Measurements from ENCODE around the gene CIBAR2.

Gene CIBAR2

DNA sequence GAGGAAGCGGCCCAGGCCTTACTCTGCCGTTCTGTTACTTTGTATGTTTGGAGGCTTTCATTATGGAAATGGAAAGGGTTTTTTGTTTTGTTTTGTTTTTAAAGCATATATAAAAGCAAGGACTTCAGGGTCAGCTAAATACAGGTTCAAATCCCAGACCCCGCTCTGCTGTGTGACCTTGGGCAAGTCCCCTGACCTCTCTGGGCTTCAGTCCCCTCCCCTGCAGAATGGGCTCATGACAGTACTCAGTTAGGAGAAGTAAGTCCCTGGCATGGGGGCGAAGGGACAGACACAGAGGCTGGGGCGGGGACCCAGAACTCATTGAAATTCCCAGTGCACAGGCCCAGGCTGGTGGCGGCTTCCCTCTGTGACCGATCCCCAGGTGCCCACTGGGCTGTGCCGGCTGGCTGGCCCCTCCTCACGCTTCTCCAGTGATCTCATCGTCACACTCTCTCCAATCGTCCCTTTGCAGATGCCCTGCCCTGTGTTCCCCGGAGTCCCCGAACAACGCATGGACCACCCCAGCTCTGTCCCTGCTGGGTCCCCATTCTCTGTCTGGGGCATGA lies 979 bp upstream of the CIBAR2 start:
- Histone ChIP-seq H3K4me1 (ENCODE audit: control insufficient read depth, insufficient read depth, low read length, unreplicated experiment) (no peaks in the 10 kb centered on the region), H3K36me3 (ENCODE audit: insufficient read depth, low read length) (no peaks in the 10 kb centered on the region), H3K27ac (ENCODE audit: low read depth, low read length) (no peak overlapping the region), H3K79me2 (ENCODE audit: control insufficient read depth, insufficient read depth, low read length, unreplicated experiment) (no peaks in the 10 kb centered on the region), H3K27me3 (ENCODE audit: insufficient read depth, low read length) (no peaks in the 10 kb centered on the region), H3K4me3 (ENCODE audit: low read depth, low read length) (no peak overlapping the region), H2AFZ (ENCODE audit: low read length, unreplicated experiment) (no peak overlapping the region)

DNA sequence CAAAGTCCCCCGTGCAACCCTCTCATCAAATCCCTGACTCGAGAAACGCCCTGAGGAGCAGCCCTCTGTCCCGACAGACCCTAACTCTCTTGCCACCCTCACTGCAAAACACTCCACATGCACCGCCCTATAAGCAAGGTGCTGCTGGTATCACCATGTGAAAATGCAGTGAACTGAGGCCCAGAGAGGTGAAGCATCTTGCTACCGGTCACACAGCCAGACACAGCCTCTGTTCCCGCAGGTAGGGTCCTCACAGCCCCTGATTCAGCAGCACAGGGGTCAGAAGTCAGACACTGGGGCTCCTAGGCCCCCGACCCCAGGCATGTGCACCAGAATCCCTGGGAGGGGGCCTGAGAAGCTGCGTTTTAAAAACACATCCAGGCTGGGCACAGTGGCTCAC lies 1.1 kb downstream of the CIBAR2 start:
- H3K27ac ChIP-seq (ENCODE audit: low read depth, low read length): no peak overlapping the region

DNA sequence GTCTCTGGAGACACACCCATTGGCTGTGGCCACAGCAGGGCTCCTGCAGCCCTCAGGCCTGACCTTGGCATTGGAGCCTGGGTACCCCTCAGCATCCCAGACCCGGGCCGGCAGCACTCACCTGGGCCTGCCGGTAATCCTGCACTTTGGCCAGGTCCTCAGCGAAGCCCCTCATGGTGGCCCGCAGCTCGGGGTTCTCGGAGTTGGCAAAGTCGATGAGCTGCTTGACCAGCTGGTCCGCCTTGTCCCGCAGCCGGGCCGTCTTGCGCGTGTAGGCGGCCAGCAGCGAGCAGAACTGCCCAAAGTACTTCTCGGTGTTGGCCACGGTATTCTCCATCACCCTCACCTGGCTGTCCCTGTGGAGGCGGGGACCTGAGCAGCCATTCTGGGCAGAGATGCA lies 2.2 kb downstream of the CIBAR2 start:
- H3K27ac ChIP-seq (ENCODE audit: low read depth, low read length): no peak overlapping the region
- no peak overlapping the region for H2AFZ ChIP-seq (ENCODE audit: low read length, unreplicated experiment)
- no peaks in the 10 kb centered on the region for H3K79me2 ChIP-seq (ENCODE audit: control insufficient read depth, insufficient read depth, low read length, unreplicated experiment)
- no peaks in the 10 kb centered on the region for H3K27me3 ChIP-seq (ENCODE audit: insufficient read depth, low read length)
- no peaks in the 10 kb centered on the region for H3K4me1 ChIP-seq (ENCODE audit: control insufficient read depth, insufficient read depth, low read length, unreplicated experiment)
- H3K36me3 ChIP-seq (ENCODE audit: insufficient read depth, low read length): no peaks in the 10 kb centered on the region
- H3K4me3 ChIP-seq (ENCODE audit: low read depth, low read length): no peak overlapping the region

More for the DNA sequence above, 1.1 kb downstream of the CIBAR2 start:
- H3K36me3 ChIP-seq (ENCODE audit: insufficient read depth, low read length): no peaks in the 10 kb centered on the region
- H3K4me1 ChIP-seq (ENCODE audit: control insufficient read depth, insufficient read depth, low read length, unreplicated experiment): no peaks in the 10 kb centered on the region
- H3K4me3 ChIP-seq (ENCODE audit: low read depth, low read length): no peak overlapping the region
- no peaks in the 10 kb centered on the region for H3K79me2 ChIP-seq (ENCODE audit: control insufficient read depth, insufficient read depth, low read length, unreplicated experiment)
- H2AFZ ChIP-seq (ENCODE audit: low read length, unreplicated experiment): no peak overlapping the region
- no peaks in the 10 kb centered on the region for H3K27me3 ChIP-seq (ENCODE audit: insufficient read depth, low read length)

DNA sequence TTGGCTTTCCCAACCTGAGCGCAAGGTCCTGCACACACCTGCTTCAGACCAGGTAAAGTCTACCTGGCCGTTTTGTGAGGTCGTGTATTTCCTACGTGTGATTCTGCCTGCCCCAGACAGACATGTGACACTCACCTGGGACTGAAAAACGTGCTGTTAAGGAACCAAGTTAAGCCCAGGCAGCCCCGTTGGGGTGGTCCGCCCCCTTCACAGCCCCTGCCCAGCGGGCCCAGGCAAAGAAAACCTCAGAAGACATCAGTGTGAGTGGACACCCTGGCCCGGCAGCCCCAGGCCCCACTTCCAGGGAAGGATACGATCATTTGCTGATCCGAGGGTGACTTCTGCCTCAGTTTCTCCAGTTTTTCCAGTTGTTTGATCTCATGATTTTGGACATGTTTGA lies 4.7 kb downstream of the CIBAR2 start:
- no peaks in the 10 kb centered on the region for H3K4me1 ChIP-seq (ENCODE audit: control insufficient read depth, insufficient read depth, low read length, unreplicated experiment)
- no peaks in the 10 kb centered on the region for H3K27me3 ChIP-seq (ENCODE audit: insufficient read depth, low read length)

DNA sequence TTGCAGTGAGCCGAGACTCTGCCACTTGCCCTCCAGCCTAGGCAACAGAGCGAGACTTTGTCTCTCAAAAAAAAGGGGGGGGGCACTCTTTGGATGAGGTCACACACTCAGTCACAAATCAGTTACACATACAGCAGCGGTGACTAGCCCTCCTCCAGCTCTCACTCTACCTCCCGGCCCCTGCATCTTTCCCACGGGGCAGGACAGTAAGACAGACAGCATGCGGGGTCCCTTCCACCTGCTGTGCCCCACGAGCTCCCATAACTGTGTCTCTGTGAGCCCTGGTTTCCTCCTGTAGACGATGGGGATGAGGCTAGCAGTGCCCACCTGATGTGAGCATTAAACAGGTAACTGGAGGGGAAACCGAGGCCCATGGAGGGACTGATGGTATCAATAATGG lies 5.2 kb downstream of the CIBAR2 start:
- Histone ChIP-seq H3K4me1 (ENCODE audit: control insufficient read depth, insufficient read depth, low read length, unreplicated experiment) (no peaks in the 10 kb centered on the region), H2AFZ (ENCODE audit: low read length, unreplicated experiment) (no peak overlapping the region), H3K4me3 (ENCODE audit: low read depth, low read length) (no peak overlapping the region), H3K27ac (ENCODE audit: low read depth, low read length) (no peak overlapping the region), H3K79me2 (ENCODE audit: control insufficient read depth, insufficient read depth, low read length, unreplicated experiment) (no peaks in the 10 kb centered on the region), H3K36me3 (ENCODE audit: insufficient read depth, low read length) (no peaks in the 10 kb centered on the region), H3K27me3 (ENCODE audit: insufficient read depth, low read length) (no peaks in the 10 kb centered on the region)

More for the DNA sequence above, 4.7 kb downstream of the CIBAR2 start:
- H3K36me3 ChIP-seq (ENCODE audit: insufficient read depth, low read length): no peaks in the 10 kb centered on the region
- H3K79me2 ChIP-seq (ENCODE audit: control insufficient read depth, insufficient read depth, low read length, unreplicated experiment): no peaks in the 10 kb centered on the region
- H3K4me3 ChIP-seq (ENCODE audit: low read depth, low read length): no peak overlapping the region
- no peak overlapping the region for H2AFZ ChIP-seq (ENCODE audit: low read length, unreplicated experiment)
- no peak overlapping the region for H3K27ac ChIP-seq (ENCODE audit: low read depth, low read length)

DNA sequence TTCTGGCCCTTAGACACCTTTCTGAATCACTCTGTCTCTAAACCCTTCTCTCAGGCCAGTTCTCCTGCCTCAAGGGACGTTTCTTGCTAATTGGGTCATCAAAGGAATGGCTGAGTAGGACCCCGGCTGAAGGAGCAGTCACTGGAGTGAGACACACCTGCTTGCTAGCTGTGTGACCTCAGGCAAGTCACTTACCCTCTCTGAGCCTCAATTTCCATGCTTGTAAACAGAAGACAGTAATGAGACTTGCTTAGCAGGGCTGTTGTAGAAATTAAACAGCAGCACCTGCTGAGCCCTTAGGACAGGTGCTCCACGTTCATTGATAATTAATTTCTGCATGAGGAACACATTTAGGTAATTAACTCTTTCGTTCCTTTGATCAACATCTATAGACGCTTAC lies 6.8 kb downstream of the CIBAR2 start:
- no peaks in the 10 kb centered on the region for H3K27me3 ChIP-seq (ENCODE audit: insufficient read depth, low read length)
- H3K27ac ChIP-seq (ENCODE audit: low read depth, low read length): no peak overlapping the region
- no peaks in the 10 kb centered on the region for H3K79me2 ChIP-seq (ENCODE audit: control insufficient read depth, insufficient read depth, low read length, unreplicated experiment)
- no peak overlapping the region for H2AFZ ChIP-seq (ENCODE audit: low read length, unreplicated experiment)
- H3K36me3 ChIP-seq (ENCODE audit: insufficient read depth, low read length): no peaks in the 10 kb centered on the region
- H3K4me1 ChIP-seq (ENCODE audit: control insufficient read depth, insufficient read depth, low read length, unreplicated experiment): no peaks in the 10 kb centered on the region
- H3K4me3 ChIP-seq (ENCODE audit: low read depth, low read length): no peak overlapping the region

DNA sequence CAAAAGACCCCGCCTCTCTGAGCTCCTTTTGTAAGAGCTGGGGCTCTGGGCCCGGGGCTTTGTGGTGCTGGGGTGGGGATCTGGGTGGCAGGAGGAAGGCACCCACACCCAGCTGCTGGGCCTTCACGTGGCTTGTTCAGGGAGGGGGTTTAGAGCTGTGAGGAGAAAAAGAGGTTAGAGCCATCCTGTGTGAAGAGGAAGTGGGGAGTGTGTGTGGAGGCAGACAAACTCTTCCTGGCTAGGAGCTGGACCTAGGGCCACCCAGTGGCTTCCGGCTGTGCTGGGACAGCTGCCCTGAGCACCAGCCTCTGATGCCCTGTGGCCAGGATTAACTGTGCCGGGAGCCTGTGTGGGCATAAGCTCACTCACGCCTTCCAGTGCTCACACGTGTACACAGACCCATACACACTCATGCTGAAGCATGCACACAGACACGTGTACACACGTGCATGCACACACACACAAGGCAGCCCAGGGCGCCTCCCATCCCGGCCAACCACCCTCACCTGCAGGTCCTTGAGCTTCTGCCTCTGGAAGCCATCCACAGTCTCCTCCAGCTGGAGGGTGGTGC lies 7.4 kb downstream of the CIBAR2 start:
- H3K27ac ChIP-seq (ENCODE audit: low read depth, low read length): no peak overlapping the region
- no peaks in the 10 kb centered on the region for H3K79me2 ChIP-seq (ENCODE audit: control insufficient read depth, insufficient read depth, low read length, unreplicated experiment)
- no peaks in the 10 kb centered on the region for H3K4me1 ChIP-seq (ENCODE audit: control insufficient read depth, insufficient read depth, low read length, unreplicated experiment)
- no peak overlapping the region for H3K4me3 ChIP-seq (ENCODE audit: low read depth, low read length)
- H3K27me3 ChIP-seq (ENCODE audit: insufficient read depth, low read length): no peaks in the 10 kb centered on the region
- H2AFZ ChIP-seq (ENCODE audit: low read length, unreplicated experiment): no peak overlapping the region
- H3K36me3 ChIP-seq (ENCODE audit: insufficient read depth, low read length): no peaks in the 10 kb centered on the region

DNA sequence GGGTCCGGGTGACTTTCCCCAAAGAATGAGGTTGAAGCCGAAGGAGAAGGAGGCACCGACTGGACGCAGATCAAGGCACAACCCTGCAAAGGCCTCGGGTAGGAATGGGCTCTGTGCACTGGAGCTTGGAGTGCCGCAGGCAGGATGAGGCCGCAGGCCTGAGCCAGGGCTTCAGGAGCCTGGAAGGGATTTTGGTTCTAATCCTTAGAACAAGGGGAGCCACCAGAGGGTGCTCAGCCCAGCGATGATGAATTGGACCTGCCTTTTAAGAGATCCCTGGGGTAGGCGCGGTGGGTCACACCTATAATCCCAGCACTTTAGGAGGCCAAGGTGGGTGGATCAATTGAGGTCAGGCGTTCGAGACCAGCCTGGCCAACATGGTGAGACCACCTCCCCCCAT lies 8.1 kb downstream of the CIBAR2 start:
- Histone ChIP-seq H3K27ac (ENCODE audit: low read depth, low read length) (no peak overlapping the region), H3K79me2 (ENCODE audit: control insufficient read depth, insufficient read depth, low read length, unreplicated experiment) (no peaks in the 10 kb centered on the region), H3K36me3 (ENCODE audit: insufficient read depth, low read length) (no peaks in the 10 kb centered on the region), H3K4me3 (ENCODE audit: low read depth, low read length) (no peak overlapping the region), H2AFZ (ENCODE audit: low read length, unreplicated experiment) (no peak overlapping the region), H3K4me1 (ENCODE audit: control insufficient read depth, insufficient read depth, low read length, unreplicated experiment) (no peaks in the 10 kb centered on the region), H3K27me3 (ENCODE audit: insufficient read depth, low read length) (no peaks in the 10 kb centered on the region)

DNA sequence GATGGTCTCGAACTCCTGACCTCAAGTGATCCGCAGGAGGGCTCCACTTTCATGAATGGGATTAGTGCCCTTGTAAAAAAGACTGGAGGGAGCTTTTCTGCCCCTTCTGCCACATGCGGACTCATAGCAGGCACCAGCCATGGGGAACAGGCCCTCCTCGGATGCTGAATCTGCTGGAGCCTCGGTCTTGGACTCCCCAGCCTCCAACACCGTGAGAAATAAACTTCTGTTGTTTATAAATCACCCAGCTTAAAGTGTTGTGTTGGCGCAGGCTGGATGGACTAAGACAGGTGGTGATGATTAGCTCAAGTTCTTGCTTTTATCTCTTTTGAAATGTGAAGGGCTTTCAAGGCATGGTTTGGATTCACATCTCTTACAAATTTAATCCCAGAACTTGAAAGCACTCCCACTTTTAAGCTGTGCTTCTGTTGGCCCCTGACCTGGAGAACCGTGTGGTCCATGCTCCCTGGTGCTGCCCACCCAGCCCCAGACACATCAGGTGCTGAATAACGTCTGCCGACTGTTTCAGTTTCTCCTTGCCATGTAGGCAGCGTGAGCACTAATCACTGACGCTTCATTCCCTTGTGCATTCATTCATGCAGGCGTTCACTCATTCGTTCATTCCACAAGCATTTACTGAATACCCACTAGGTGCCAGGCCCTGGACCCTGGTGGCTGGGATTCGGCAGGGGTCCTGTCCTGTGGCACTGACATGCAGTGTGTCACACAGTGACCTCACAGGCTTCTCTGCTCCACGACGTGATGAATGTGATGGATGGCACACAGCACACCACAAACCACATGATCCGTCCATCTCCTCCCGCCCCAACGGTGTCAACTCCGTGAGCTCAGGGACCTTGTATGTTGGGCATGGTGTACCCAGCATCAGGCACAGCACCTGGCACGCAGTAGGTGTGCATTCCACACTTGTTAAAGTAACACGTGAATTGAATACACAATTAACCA lies 8.9 kb downstream of the CIBAR2 start:
- H3K4me3 ChIP-seq (ENCODE audit: low read depth, low read length): no peak overlapping the region
- H2AFZ ChIP-seq (ENCODE audit: low read length, unreplicated experiment): no peak overlapping the region
- no peaks in the 10 kb centered on the region for H3K4me1 ChIP-seq (ENCODE audit: control insufficient read depth, insufficient read depth, low read length, unreplicated experiment)
- H3K79me2 ChIP-seq (ENCODE audit: control insufficient read depth, insufficient read depth, low read length, unreplicated experiment): no peaks in the 10 kb centered on the region
- H3K36me3 ChIP-seq (ENCODE audit: insufficient read depth, low read length): no peaks in the 10 kb centered on the region
- H3K27me3 ChIP-seq (ENCODE audit: insufficient read depth, low read length): no peaks in the 10 kb centered on the region
- no peak overlapping the region for H3K27ac ChIP-seq (ENCODE audit: low read depth, low read length)

DNA sequence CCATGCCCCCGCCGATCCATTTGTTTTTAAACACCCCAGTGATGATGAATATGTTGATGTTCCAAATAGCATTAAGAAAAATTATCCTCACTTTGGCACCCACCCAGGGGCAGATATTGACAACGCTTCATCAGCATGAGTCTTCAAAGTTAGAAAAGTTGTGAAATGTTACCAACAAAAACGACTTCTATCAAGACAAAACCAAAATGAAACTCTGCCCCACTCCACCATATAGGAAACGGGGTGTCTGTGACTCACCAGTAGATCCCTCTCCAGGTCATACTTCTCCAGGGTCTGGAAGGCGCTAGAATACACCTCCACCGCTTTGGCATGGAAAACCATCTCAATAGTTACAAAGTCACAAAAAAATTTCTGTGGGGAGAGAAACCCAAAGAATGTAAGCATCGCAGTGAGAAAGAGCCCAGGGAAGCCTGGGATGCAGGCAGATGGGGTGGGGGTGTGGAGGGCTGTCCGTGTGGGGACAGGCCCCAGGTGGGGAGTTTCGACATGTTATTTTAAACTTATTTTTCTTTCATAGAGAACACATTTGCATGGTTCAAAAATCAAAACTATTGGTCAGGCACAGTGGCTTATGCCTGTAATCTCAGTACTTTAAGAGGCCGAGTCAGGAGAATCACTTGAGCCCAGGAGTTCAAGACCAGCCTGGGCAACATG lies 10.2 kb downstream of the CIBAR2 start:
- H3K27me3 ChIP-seq (ENCODE audit: insufficient read depth, low read length): peaks cover 9% of the 10 kb centered on the region; the same call in 1 of the 2 replicates
- H3K27ac ChIP-seq (ENCODE audit: low read depth, low read length): no peak overlapping the region
- H2AFZ ChIP-seq (ENCODE audit: low read length, unreplicated experiment): no peak overlapping the region
- no peaks in the 10 kb centered on the region for H3K4me1 ChIP-seq (ENCODE audit: control insufficient read depth, insufficient read depth, low read length, unreplicated experiment)
- H3K4me3 ChIP-seq (ENCODE audit: low read depth, low read length): no peak overlapping the region
- no peaks in the 10 kb centered on the region for H3K36me3 ChIP-seq (ENCODE audit: insufficient read depth, low read length)
- H3K79me2 ChIP-seq (ENCODE audit: control insufficient read depth, insufficient read depth, low read length, unreplicated experiment): no peaks in the 10 kb centered on the region
